ENCODE data around the gene MRPL53. TPM values are rescaled to one million over a fixed set of nuclear protein-coding genes. Genes with fewer than 3 reads are reported as not detected.
A peak's percentile ranks its signal among the peaks of the same experiment; 100 is the strongest.

The MRPL53 gene
- total RNA-seq, 1 experiment from 2014 or later = 49.6 TPM

DNA sequence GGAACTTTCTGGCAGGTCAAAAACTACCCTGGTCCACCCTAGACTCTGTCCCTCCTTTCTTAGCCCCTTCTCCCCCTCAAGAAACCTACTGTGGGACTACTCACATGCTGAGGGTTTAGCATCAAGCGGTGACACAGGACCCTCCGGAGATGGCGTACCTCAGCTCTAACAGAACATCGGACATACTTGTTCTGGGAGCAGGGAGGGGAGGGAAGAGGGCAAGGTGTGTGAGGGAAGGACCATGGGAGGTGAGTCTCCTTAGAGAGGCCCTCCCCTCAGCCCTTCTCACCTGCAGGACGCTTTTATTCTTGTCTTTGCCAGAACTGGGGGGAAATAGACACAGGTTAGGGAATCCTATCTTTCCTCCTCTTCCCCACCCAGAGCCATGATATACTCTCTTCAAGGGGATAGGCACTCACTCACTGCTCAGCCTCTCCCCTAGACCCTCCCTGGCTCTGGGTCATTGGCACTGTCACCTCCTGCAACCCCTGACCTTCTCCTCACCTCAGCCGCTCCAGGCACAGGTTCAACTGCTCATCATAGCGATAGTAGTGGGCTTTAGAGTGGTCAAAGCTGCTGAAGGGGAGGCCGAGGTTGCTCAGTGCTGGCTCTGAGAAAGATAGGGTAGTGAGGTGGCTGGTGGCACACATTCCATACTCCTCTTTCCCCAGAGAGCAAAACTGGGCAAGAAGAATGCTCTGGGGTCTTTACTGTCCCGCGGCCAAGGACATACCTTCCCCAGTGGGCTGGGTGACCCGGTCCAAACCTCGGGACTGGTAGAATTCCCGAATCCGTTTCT, 33.2 kb upstream of the MRPL53 start:
- no peak for DNase-seq
- Histone ChIP-seq H3K4me1 (peaks cover 8% of the 10 kb centered on the region; the same call in 1 of the 2 replicates), H3K27me3 (no peaks in the 10 kb centered on the region), H3K27ac (no peak overlapping the region), H3K9me3 (replicated peaks) (no peaks in the 10 kb centered on the region), H3K4me3 (no peak overlapping the region), H3K36me3 (no peaks in the 10 kb centered on the region)

GRCh38 chr2:74504591-74504990, 32.1 kb upstream of the MRPL53 start:
- H3K27ac ChIP-seq = no peak overlapping the region
- no peaks in the 10 kb centered on the region for H3K27me3 ChIP-seq
- no peak for DNase-seq
- no peak overlapping the region for H3K4me3 ChIP-seq
- peaks cover 8% of the 10 kb centered on the region; the same call in 1 of the 2 replicates for H3K4me1 ChIP-seq
- no peaks in the 10 kb centered on the region for H3K9me3 ChIP-seq (replicated peaks)
- no peaks in the 10 kb centered on the region for H3K36me3 ChIP-seq

- peak overlapping the region; percentile 78 for H3K27ac ChIP-seq
- peak overlapping the region; percentile 64 for H3K4me3 ChIP-seq
- H3K36me3 ChIP-seq = no peaks in the 10 kb centered on the region
- H3K4me1 ChIP-seq = peaks cover 8% of the 10 kb centered on the region; the same call in 1 of the 2 replicates
- no peaks in the 10 kb centered on the region for H3K9me3 ChIP-seq (replicated peaks)
- H3K27me3 ChIP-seq = no peaks in the 10 kb centered on the region
- no peak for DNase-seq
Observed at GRCh38 chr2:74503506-74504475, 31.3 kb upstream of the MRPL53 start.

- no peaks in the 10 kb centered on the region for H3K36me3 ChIP-seq
- no peaks in the 10 kb centered on the region for H3K4me1 ChIP-seq
- peak; percentile 84 to 87 for DNase-seq
- no peaks in the 10 kb centered on the region for H3K27me3 ChIP-seq
- peak overlapping the region; percentile 78 for H3K27ac ChIP-seq
- H3K4me3 ChIP-seq = peak overlapping the region; percentile 64
- no peaks in the 10 kb centered on the region for H3K9me3 ChIP-seq (replicated peaks)
Observed at GRCh38 chr2:74502720-74503505, 30.4 kb upstream of the MRPL53 start.

DNA sequence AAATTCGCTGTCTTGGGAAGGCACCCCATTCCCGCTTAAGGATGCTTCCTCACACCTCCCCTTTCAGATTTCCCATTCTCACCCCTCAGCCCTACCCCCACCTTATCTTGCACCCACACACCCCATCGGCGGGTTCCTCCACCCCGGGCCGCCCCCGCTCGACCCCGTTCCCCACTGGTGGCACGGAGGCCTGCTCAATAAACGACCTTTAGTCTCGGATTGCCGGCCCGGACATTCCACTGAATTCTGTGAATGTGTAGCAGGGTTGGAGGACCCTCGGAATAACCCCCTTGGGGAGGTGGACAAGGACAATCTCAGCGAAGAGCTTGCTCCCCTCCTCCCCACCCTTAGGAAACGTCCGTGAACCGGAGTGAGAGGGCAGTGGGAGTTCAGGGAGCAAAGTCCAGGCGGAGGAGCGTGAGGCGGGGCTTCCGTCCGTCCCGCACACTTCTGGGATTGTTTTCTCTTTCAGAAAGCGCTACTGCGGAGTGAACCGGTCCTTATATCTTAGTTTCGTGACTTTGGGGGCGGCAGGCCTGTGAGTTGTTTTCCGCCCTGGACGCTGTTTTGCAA, 29.8 kb upstream of the MRPL53 start:
- Histone ChIP-seq H3K4me1 (no peaks in the 10 kb centered on the region), H3K27ac (peak overlapping the region; percentile 78), H3K36me3 (no peaks in the 10 kb centered on the region), H3K9me3 (replicated peaks) (no peaks in the 10 kb centered on the region), H3K27me3 (no peaks in the 10 kb centered on the region), H3K4me3 (peak overlapping the region; percentile 64)
- no peak for DNase-seq

DNA sequence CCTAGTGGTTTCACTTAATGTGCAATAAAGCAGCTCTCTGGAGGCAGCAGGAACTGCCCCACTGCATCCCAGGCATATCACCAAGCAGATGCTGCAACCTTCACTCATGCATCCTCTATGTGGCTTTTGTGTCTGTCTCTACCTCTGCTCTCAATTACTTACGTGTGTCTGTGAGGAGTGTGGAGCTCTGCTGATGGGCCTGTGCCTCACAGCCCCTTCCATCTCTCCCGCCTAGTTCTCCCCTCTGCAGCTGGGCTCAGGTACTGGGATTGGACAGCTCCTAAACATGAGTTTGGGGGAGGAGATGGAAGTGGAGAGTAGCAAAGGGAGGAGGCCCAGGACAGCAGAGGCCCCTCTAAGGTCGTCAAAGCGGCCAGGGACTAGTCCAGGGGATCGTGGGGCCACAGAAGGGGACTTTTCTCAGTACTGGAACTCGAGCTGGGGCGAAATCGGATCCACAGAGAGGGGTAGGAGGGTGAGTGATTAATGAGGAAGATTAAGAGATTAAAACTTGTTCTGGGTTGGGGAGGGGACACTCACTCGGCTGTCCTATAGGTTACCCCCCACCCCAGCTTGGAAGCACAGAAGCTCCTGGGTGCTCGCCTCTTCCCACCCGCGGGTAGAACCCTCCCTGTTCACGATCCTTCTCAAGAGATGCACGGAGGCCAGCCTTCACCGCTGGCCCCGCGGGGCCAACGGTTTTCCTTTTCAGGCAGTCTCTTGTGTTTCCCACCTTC, 29.0 kb upstream of the MRPL53 start:
- Histone ChIP-seq H3K27me3 (no peaks in the 10 kb centered on the region), H3K27ac (no peak overlapping the region), H3K4me1 (no peaks in the 10 kb centered on the region), H3K9me3 (replicated peaks) (no peaks in the 10 kb centered on the region), H3K36me3 (no peaks in the 10 kb centered on the region), H3K4me3 (no peak overlapping the region)
- DNase-seq = no peak

- Histone ChIP-seq H3K36me3 (no peaks in the 10 kb centered on the region), H3K4me1 (no peaks in the 10 kb centered on the region), H3K27ac (no peak overlapping the region), H3K4me3 (no peak overlapping the region), H3K27me3 (no peaks in the 10 kb centered on the region), H3K9me3 (replicated peaks) (no peaks in the 10 kb centered on the region)
- no peak for DNase-seq
Observed at GRCh38 chr2:74500578-74500946, 28.1 kb upstream of the MRPL53 start.

DNA sequence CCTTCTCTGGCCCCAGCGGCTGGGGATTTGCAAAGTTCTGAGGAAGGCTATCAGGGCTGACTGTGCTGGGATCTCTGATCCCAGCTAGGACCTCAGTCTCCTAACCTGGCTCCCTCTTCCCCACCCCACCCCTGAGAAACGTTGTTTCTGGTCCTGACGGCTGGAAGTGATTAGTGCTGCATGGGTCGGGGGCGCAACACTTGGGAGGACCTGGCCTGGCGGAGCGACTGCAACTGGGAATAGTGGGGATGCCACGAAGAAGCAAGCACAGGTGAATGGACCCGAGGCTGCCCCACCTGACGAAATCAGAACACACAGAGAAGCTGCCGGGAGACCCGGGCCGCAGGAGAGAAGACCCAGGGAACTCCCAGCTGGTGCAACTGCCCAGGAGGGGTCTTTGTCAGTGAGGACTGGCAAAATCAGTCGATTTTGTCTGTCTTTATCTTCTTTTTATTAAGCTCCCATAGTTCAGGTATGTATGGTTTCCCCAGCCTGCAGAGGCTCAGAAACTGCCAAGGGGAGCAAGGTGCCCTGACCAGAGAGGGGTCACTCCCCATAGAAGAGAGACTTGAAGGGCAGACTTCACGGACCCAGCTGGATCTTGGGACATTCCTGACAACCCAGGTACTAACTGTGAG, 27.6 kb upstream of the MRPL53 start:
- no peaks in the 10 kb centered on the region for H3K9me3 ChIP-seq (replicated peaks)
- H3K4me1 ChIP-seq = no peaks in the 10 kb centered on the region
- no peaks in the 10 kb centered on the region for H3K36me3 ChIP-seq
- DNase-seq = no peak
- no peak overlapping the region for H3K27ac ChIP-seq
- H3K4me3 ChIP-seq = no peak overlapping the region
- H3K27me3 ChIP-seq = no peaks in the 10 kb centered on the region

DNA sequence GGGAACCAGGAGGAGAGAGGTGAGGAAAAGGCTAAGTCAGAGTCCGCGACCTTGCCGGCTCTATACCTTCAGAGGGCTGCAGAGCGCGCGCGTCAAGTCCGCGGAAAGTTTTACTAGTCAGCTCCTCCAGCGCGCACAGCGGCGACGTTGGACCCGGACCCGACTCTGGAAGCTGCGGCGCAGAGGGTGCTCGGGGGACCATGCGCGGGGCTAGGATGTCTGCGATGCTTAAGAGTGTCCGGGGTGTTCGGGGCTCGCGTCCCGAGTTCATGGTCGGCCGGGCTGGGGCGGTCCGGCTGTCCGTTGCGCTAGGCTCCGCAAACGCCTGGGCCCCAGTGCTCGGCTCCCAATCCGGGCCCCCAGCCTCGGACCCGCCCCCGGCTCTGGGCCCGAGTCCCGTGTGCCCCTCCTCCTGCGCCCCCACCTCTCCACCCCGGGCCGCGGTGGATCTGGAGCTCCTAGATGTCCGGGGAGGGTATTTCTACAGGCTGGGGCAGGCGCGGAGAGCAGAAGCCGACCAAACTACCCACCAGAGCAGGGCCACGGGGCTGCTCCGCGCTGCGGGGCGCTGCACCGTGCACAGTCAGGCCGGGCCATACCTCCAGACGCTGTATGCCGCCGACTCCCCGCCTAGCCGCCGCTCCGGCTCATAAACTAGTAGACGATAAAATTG, 26.9 kb upstream of the MRPL53 start, which contains the start of gene LBX2:
TSS of gene LBX2 (minus strand) at position 337 of the 673 bp plus-strand sequence. CDS start at position 271, 66 bp downstream.
- H3K4me1 ChIP-seq = no peaks in the 10 kb centered on the region
- H3K36me3 ChIP-seq = peaks cover under 1% of the 10 kb centered on the region; the same call in 1 of the 2 replicates
- no peak within 1 kb of the TSS for H3K27ac ChIP-seq
- DNase-seq = no peak
- no peak within 1 kb of the TSS for H3K4me3 ChIP-seq
- H3K27me3 ChIP-seq = no peaks in the 10 kb centered on the region
- H3K9me3 ChIP-seq (replicated peaks) = no peaks in the 10 kb centered on the region

GRCh38 chr2:74498500-74499266, 26.2 kb upstream of the MRPL53 start:
- no peaks in the 10 kb centered on the region for H3K4me1 ChIP-seq

GRCh38 chr2:74497777-74498499, 25.5 kb upstream of the MRPL53 start:
- no peak overlapping the region for H3K27ac ChIP-seq
- H3K36me3 ChIP-seq = peaks cover 10% of the 10 kb centered on the region
- no peaks in the 10 kb centered on the region for H3K9me3 ChIP-seq (replicated peaks)
- DNase-seq = no peak
- H3K4me1 ChIP-seq = no peaks in the 10 kb centered on the region
- H3K27me3 ChIP-seq = no peaks in the 10 kb centered on the region
- no peak overlapping the region for H3K4me3 ChIP-seq

More at GRCh38 chr2:74498500-74499266, 26.2 kb upstream of the MRPL53 start:
- H3K4me3 ChIP-seq = no peak overlapping the region
- peaks cover 8% of the 10 kb centered on the region for H3K36me3 ChIP-seq
- no peaks in the 10 kb centered on the region for H3K9me3 ChIP-seq (replicated peaks)
- no peaks in the 10 kb centered on the region for H3K27me3 ChIP-seq
- no peak for DNase-seq
- no peak overlapping the region for H3K27ac ChIP-seq
